ENCODE measurements around the gene DMWD.

The DMWD gene

GRCh38 chr19:45767881-45768654 lies 24.6 kb downstream of the DMWD start:
- no peak for TF ChIP-seq CTCF (IDR thresholded peaks at IDR 0.05; ENCODE audit: low read depth, low read length)
- no peak for DNase-seq (ENCODE audit: extremely low read depth, low read depth)

- DNase-seq (ENCODE audit: extremely low read depth, low read depth), result peak; percentile 72
- no peak for TF ChIP-seq CTCF (IDR thresholded peaks at IDR 0.05; ENCODE audit: low read depth, low read length)
Observed at GRCh38 chr19:45767410-45767880, 25.2 kb downstream of the DMWD start.

GRCh38 chr19:45766869-45767346 lies 25.7 kb downstream of the DMWD start:
- TF ChIP-seq CTCF (IDR thresholded peaks at IDR 0.05; ENCODE audit: low read depth, low read length), result no peak
- DNase-seq (ENCODE audit: extremely low read depth, low read depth), result no peak

- TF ChIP-seq CTCF (IDR thresholded peaks at IDR 0.05; ENCODE audit: low read depth, low read length), result no peak
- no peak for DNase-seq (ENCODE audit: extremely low read depth, low read depth)
Observed at GRCh38 chr19:45766296-45766868, 26.3 kb downstream of the DMWD start.

- DNase-seq (ENCODE audit: extremely low read depth, low read depth), result no peak
- no peak for TF ChIP-seq CTCF (IDR thresholded peaks at IDR 0.05; ENCODE audit: low read depth, low read length)
Observed at GRCh38 chr19:45765702-45766295, 26.8 kb downstream of the DMWD start.

- no peak for DNase-seq (ENCODE audit: extremely low read depth, low read depth)
- no peak for TF ChIP-seq CTCF (IDR thresholded peaks at IDR 0.05; ENCODE audit: low read depth, low read length)
Observed at GRCh38 chr19:45764945-45765701, 27.5 kb downstream of the DMWD start.

Data from AG09319 (cell line).